Erythroblast (primary cell): ENCODE measurements around the gene TNS1.

Source experiments
- GATA1 ChIP-seq: IDR thresholded peaks from 2 replicates; pipeline ENCODE4 v1.6.1; 2011; ENCODE audit warnings: low read depth, mild to moderate bottlenecking, control low read depth, low read length, moderate library complexity
- POLR2A ChIP-seq: IDR thresholded peaks from 2 replicates; pipeline ENCODE4 v1.6.1; 2011; ENCODE audit warnings: mild to moderate bottlenecking, low read length

GRCh38 chr2:217857624-217858506 lies 144.9 kb downstream of the TNS1 start:
- TF ChIP-seq POLR2A (no peak), GATA1 (no peak)
